Activated CD8-positive, alpha-beta memory T cell treated with anti-CD3 and anti-CD28 coated beads, Interleukin-2, amount 10 ng/mL, durations not matched to agents 7 days and 5 days (primary cell): ENCODE results near the gene HPCAL4. TPM values are rescaled to one million over a fixed set of nuclear protein-coding genes. Genes with fewer than 3 reads are reported as not detected.

Experiments
- ATAC-seq: fragments of 150-1000 bp; cut with Tn5 transposase; one replicate; pipeline ENCODE4 v1.10.0; 2021; ENCODE audit warnings: moderate library complexity
- CTCF ChIA-PET: fragments of 350-600 bp; sonication (Branson Sonifier 250); formaldehyde crosslinking; loops from one replicate; lab custom pipeline; 2021; ENCODE audit warnings: antibody characterized with exemption; lab: Charles Lee
- DNase-seq: peaks from one replicate; pipeline ENCODE4 v3.0.0-alpha.2; 2020
- H3K27ac Mint-ChIP-seq: one replicate; pipeline ENCODE4 v1.8.0; 2021; ENCODE audit warnings: mild to moderate bottlenecking, mixed read lengths
- H3K27me3 Mint-ChIP-seq: one replicate; pipeline ENCODE4 v1.8.0; 2021; ENCODE audit warnings: mixed read lengths
- H3K36me3 Mint-ChIP-seq: one replicate; pipeline ENCODE4 v1.8.0; 2021; ENCODE audit warnings: mild to moderate bottlenecking, mixed read lengths
- H3K4me1 Mint-ChIP-seq: one replicate; pipeline ENCODE4 v1.8.0; 2021; ENCODE audit warnings: mixed read lengths
- H3K4me3 Mint-ChIP-seq: one replicate; pipeline ENCODE4 v1.8.0; 2021; ENCODE audit warnings: mild to moderate bottlenecking, moderate library complexity, mixed read lengths
- H3K9me3 Mint-ChIP-seq: one replicate; pipeline ENCODE4 v1.8.0; 2022; ENCODE audit warnings: low read depth, mixed read lengths
- total RNA-seq, 2 experiments: library from RNA; stranded (reverse); gene quantifications; one replicate each; pipeline ENCODE4 v1.2.3, GENCODE V29; 2021

The HPCAL4 gene
- total RNA-seq, 2 experiments from 2014 or later: 0.18 to 0.30 TPM

DNA sequence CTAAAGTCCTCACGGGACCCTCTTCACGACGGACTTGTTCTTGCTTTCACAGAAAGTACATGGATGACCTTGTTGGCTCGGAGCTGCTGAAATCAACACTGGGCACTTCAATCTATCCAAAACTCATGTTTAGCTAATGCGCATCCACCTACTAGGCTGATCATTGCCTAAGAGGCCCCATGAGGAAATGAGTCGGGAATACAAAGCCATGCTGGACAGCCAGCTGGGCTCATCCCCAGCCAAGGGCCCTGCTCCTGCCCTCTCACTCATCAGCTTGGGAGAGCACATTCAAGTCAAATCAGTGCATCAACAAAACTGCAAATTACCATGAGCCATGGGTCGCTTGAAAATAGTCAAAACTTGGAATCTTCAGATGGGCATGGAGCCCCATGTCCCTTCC is 36.9 kb downstream of the HPCAL4 start:
- CTCF ChIA-PET: interaction anchor here (0.7 to 12.3 kb wide), 10 partner anchors 8 to 319 kb away, joined by 3 to 264 read pairs (median 4); partner anchors contain the start of gene NT5C1A
- H3K9me3 Mint-ChIP-seq: no peaks in the 10 kb centered on the region
- peaks cover 12% of the 10 kb centered on the region for H3K4me1 Mint-ChIP-seq
- H3K4me3 Mint-ChIP-seq: no peak overlapping the region
- H3K27ac Mint-ChIP-seq: no peak overlapping the region
- no peak for ATAC-seq
- peaks cover 5% of the 10 kb centered on the region for H3K27me3 Mint-ChIP-seq
- DNase-seq: no peak
- H3K36me3 Mint-ChIP-seq: no peaks in the 10 kb centered on the region

DNA sequence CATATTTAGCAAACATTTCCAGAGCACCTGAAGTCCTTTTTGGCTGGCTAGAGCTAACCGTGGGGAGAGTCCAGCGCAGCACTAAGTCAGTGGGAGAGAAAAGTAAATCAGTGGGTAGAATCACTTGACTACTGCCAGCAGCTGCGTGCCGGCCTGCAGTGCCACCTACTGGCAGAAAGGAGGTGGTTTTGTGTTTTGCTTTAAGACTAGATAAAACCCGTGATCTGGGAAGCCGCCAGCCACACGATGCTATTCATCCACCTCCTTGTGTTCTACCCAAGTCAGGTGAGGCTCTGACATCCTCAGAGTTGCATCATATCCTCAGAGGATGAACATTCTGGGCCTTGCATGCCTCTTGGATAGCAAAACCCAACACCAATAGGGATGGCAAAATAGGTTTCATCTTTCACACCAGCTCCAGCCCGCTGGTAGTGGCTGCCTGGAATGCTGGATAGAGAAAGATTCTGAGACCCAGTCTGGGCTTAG is 37.6 kb downstream of the HPCAL4 start:
- peaks cover 5% of the 10 kb centered on the region for H3K27me3 Mint-ChIP-seq
- ATAC-seq: peak; percentile 80
- H3K4me1 Mint-ChIP-seq: peaks cover 12% of the 10 kb centered on the region
- peak; percentile 85 for DNase-seq
- no peaks in the 10 kb centered on the region for H3K36me3 Mint-ChIP-seq
- no peak overlapping the region for H3K4me3 Mint-ChIP-seq
- no peak overlapping the region for H3K27ac Mint-ChIP-seq
- H3K9me3 Mint-ChIP-seq: no peaks in the 10 kb centered on the region
- CTCF ChIA-PET: interaction anchor here (0.6 to 12.3 kb wide), 16 partner anchors 9 to 320 kb away, joined by 3 to 264 read pairs (median 4); partner anchors contain the start of genes HEYL and NT5C1A

DNA sequence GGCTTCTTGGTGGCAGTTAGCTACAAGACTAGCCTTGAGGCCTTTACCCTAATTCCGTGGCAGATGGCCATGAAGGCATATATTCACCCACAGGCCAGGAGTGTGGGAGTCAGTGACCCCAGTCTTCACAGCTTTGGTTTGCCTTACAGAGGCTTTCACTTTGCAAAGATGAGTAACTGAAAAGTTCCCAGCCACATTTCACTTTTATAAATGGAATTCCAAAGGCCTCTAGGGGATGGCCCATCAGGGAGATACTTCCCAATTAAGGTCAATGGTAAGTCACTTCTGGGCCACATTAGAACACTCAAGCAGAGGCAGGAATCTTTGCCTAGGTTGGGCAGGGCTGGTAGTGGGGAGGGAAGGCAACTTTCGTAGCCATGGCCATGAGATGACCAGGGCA is 38.7 kb downstream of the HPCAL4 start:
- Mint-ChIP-seq H3K4me1 (peaks cover 8% of the 10 kb centered on the region), H3K27ac (no peak overlapping the region), H3K4me3 (no peak overlapping the region), H3K27me3 (peaks cover 5% of the 10 kb centered on the region), H3K9me3 (no peaks in the 10 kb centered on the region), H3K36me3 (no peaks in the 10 kb centered on the region)
- CTCF ChIA-PET: interaction anchor here (0.7 to 12.3 kb wide), 7 partner anchors 12 to 86 kb away, joined by 3 to 264 read pairs (median 5); partner anchors contain the start of genes HEYL, NT5C1A and PPIE
- no peak for DNase-seq
- ATAC-seq: no peak

DNA sequence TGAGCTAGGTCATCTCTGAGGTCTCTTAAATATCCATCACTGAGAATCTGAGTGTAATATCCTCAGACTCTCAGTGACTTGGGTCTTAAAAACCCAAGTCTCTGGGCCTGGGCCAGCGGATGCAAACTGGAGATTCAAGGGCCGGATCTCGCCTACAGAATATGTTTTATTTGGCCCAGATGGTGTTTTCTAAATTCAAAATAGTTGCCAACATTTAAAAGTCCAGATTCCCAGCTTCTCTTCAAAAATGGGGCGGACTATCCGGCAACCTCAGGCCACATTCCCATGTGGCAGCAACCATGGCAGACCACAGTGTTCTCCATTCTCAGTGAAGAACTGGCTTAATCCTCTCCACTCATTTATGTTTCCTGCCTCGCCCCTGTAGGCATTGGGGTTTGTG is 39.1 kb downstream of the HPCAL4 start:
- H3K9me3 Mint-ChIP-seq: no peaks in the 10 kb centered on the region
- peaks cover 8% of the 10 kb centered on the region for H3K4me1 Mint-ChIP-seq
- H3K4me3 Mint-ChIP-seq: no peak overlapping the region
- ATAC-seq (no peak), DNase-seq (no peak)
- no peaks in the 10 kb centered on the region for H3K36me3 Mint-ChIP-seq
- CTCF ChIA-PET: interaction anchor here (0.7 to 12.3 kb wide), 6 partner anchors 12 to 87 kb away, joined by 3 to 264 read pairs (median 8); partner anchors contain the start of genes HEYL, NT5C1A and PPIE
- peaks cover 5% of the 10 kb centered on the region for H3K27me3 Mint-ChIP-seq
- no peak overlapping the region for H3K27ac Mint-ChIP-seq

DNA sequence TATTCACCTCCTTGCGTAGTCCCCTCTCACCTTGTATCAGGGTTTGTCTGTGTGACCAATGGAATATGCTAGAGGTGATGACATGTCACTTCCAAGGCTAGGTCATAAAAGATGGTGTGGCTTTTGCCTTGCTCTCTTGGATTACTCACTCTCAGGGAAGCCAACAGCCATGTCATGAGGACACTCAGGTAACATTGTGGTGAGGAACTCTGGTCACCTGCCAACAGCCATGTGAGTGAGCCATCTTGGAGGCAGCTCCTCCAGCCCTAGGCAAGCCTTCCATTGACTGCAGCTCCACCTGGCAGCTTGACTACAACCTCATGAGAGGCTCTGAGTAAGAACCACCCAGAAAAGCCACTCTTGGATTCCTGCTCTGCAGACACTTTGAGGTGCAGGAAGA is 40.8 kb downstream of the HPCAL4 start:
- DNase-seq: no peak
- no peak overlapping the region for H3K4me3 Mint-ChIP-seq
- peaks cover 8% of the 10 kb centered on the region for H3K4me1 Mint-ChIP-seq
- no peaks in the 10 kb centered on the region for H3K9me3 Mint-ChIP-seq
- H3K27ac Mint-ChIP-seq: no peak overlapping the region
- H3K36me3 Mint-ChIP-seq: no peaks in the 10 kb centered on the region
- ATAC-seq: no peak
- peaks cover 5% of the 10 kb centered on the region for H3K27me3 Mint-ChIP-seq
- CTCF ChIA-PET: interaction anchor here (12.3 kb wide), 1 partner anchor 43 kb away, joined by 264 read pairs; no protein-coding TSS in a partner anchor

DNA sequence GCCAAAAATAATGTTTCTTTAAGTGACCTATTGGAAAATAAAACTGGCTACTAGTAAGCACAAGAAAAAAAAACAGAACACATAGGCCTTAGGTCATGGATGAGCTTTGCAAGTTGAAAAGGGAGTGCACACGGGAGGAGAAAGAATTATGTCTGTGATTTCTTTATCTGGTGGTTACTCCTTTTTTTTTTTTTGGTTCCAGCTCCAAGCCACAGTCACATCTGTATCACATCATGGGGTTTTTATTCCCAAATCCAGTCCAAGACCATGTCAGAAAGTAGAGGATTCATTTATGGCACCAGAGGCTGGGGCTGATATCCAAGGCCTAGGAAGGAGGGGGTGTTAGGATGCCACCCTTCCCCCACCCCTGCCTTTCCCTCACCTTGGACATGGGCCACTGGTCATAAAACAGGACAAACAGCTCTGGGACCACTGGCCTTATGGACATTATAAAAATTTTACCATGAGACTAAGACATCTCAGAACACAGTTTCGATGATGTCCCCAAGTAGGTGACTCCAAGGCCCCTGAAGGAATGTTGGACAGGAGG is 41.5 kb downstream of the HPCAL4 start:
- Mint-ChIP-seq H3K27me3 (peaks cover 5% of the 10 kb centered on the region), H3K4me3 (no peak overlapping the region), H3K4me1 (peaks cover 8% of the 10 kb centered on the region), H3K27ac (no peak overlapping the region), H3K9me3 (no peaks in the 10 kb centered on the region), H3K36me3 (no peaks in the 10 kb centered on the region)
- DNase-seq (no peak), ATAC-seq (no peak)
- CTCF ChIA-PET: interaction anchor here (3.7 to 12.3 kb wide), 2 partner anchors 9 to 42 kb away, joined by 32 to 264 read pairs; no protein-coding TSS in a partner anchor

DNA sequence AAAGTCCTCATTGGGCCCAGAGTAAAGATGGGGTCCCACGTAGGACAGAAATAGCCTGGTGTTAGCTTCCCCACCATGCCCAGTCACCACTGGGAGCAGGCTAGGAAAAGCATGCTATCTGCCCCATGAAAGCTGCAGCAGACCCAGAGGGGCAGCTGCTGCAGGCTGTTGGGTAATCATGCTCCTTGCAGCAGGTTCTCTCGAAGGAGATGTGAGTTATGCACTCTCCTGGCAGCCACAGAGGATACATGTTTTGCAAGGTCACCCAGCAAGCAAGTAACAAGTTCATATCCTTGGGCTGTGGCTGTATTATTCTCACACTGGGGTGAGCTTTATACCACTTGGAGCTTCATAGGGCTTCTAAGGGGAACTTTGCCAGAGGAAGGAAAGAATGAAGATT is 42.7 kb downstream of the HPCAL4 start:
- no peak overlapping the region for H3K27ac Mint-ChIP-seq

DNA sequence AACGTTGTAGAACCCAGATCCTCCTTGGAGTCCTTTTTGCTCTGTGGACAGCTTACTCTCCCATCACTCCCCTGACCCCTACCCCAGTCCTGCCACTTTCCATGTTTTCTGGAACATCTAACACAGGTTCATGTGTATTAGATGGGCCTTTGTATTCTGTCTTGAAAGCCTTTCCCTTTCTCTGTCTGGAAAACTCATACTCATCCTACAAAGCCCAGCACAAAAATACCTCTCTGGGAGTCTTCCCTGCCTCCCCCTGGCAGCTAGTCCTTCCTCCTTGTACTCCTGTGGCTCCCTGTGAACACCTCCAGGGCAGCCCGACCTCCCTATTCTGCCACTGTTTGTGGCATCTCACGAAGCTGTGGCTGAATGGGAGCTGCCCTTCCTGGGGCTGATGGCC is 44.0 kb downstream of the HPCAL4 start:
- Mint-ChIP-seq H3K27ac (no peak overlapping the region), H3K27me3 (peaks cover 10% of the 10 kb centered on the region), H3K4me1 (no peaks in the 10 kb centered on the region), H3K36me3 (no peaks in the 10 kb centered on the region), H3K9me3 (no peaks in the 10 kb centered on the region), H3K4me3 (no peak overlapping the region)
- CTCF ChIA-PET: interaction anchor here (1.2 to 3.7 kb wide), 5 partner anchors 11 to 41 kb away, joined by 3 to 32 read pairs (median 4); no protein-coding TSS in a partner anchor
- no peak for DNase-seq
- ATAC-seq: no peak

More for the DNA sequence above, 42.7 kb downstream of the HPCAL4 start:
- Mint-ChIP-seq H3K4me1 (peaks cover 3% of the 10 kb centered on the region), H3K36me3 (no peaks in the 10 kb centered on the region), H3K27me3 (peaks cover 4% of the 10 kb centered on the region), H3K9me3 (no peaks in the 10 kb centered on the region), H3K4me3 (no peak overlapping the region)
- ATAC-seq (no peak), DNase-seq (no peak)
- CTCF ChIA-PET: interaction anchor here (1.3 to 3.7 kb wide), 4 partner anchors 10 to 42 kb away, joined by 3 to 32 read pairs (median 8); no protein-coding TSS in a partner anchor

DNA sequence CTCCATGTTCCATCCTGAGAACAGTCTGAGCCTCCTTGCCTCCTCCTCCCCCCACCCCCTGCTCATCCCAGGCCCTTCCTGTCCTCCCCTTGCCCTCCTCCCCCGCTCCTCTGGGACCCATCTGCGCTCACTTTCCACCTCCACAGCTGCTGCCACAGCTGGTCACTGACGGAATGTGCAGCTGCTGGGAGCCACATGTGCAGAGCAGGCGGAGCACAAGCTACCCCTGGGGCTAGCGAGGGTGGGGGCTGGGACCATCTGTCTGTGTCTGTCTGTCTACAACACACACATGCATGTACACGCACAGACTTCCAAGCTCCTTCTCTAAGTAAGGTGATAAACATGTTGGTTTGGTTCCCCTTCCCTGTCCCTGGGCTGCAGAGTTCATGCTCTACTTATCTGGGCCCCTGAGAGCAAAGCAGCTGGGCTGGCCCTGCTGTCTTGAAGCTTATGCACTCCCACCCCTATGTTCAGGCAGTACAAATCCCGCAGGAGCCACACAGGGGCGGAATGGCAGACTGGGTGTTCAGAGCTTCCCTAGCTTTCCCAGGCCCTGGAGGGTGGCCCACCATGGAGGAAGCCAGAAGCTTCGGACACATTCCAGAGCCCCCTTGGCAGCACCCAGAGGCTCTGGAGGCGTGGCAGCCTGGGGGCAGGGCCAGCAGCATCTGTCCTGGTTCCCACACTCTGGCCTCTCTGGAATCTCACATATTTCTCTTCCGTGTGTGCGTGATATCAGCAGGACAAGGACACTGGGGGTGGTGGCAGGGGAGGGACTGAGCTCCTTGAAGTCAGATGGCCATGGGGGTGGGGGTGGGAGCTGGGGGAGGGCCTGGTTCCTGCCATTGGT is 44.8 kb downstream of the HPCAL4 start:
- DNase-seq: no peak
- CTCF ChIA-PET: interaction anchor here (1.2 to 3.7 kb wide), 4 partner anchors 12 to 40 kb away, joined by 3 to 32 read pairs (median 8); no protein-coding TSS in a partner anchor
- no peak overlapping the region for H3K4me3 Mint-ChIP-seq
- no peaks in the 10 kb centered on the region for H3K9me3 Mint-ChIP-seq
- no peaks in the 10 kb centered on the region for H3K36me3 Mint-ChIP-seq
- no peak for ATAC-seq
- H3K4me1 Mint-ChIP-seq: no peaks in the 10 kb centered on the region
- peaks cover 10% of the 10 kb centered on the region for H3K27me3 Mint-ChIP-seq
- H3K27ac Mint-ChIP-seq: no peak overlapping the region

DNA sequence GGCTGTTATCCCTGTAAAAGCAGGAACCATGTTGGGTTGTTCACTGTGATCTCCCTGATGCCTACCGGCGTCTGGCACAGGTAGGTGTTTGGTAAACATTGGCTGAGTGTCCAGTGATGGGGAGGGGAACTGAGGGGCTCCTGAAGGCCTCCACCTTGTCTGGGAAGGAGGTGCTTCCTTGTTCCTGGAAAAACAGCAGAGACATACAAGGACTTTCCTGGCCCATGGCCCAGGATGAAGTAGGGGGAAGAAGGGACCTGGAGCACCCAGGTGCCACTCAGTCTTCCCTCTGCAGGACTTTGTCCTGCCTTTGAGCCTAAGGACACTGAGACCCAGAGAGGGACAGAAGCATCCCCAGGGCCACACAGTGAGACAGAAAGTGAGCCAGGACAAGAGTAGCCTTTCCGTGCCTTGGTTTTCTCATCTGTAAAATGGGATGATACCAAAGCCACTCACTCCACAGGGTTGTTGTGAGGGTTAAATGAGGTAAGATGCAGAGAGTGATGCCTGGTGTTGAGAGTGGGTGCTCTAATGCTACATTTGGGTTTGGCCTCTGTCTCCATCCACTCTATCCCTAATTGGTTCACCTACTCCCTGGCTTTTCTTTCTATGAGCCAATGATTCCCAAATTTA is 45.7 kb downstream of the HPCAL4 start:
- no peak for ATAC-seq
- DNase-seq: no peak
- H3K36me3 Mint-ChIP-seq: no peaks in the 10 kb centered on the region
- H3K4me3 Mint-ChIP-seq: no peak overlapping the region
- no peaks in the 10 kb centered on the region for H3K9me3 Mint-ChIP-seq
- H3K27me3 Mint-ChIP-seq: peaks cover 18% of the 10 kb centered on the region
- CTCF ChIA-PET: interaction anchor here (1.8 kb wide), 1 partner anchor 15 kb away, joined by 3 read pairs; no protein-coding TSS in a partner anchor
- H3K4me1 Mint-ChIP-seq: no peaks in the 10 kb centered on the region
- no peak overlapping the region for H3K27ac Mint-ChIP-seq

DNA sequence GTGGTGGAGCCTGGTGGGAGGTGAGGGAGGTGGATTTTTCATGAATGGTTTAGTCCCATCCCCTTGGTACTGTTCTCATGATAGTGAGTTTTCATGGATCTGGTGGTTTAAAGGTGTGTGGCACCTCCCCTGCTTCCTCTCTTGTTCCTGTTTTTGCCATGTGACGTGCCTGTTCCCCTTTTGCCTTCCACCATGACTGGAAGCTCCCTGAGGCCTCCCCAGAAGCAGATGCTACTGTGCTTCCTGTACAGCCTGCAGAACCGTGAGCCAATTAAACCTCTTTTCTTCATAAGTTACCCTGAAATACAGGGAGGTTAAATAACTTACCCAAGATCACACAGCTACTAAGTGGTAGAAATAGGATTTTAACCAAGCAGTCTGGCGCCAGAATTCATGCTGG is 47.5 kb downstream of the HPCAL4 start:
- Mint-ChIP-seq H3K4me3 (no peak overlapping the region), H3K9me3 (no peaks in the 10 kb centered on the region), H3K36me3 (no peaks in the 10 kb centered on the region), H3K4me1 (no peaks in the 10 kb centered on the region), H3K27me3 (peaks cover 25% of the 10 kb centered on the region), H3K27ac (no peak overlapping the region)
- DNase-seq (no peak), ATAC-seq (no peak)
- CTCF ChIA-PET: interaction anchor here (1.5 kb wide), 1 partner anchor 10 kb away, joined by 3 read pairs; no protein-coding TSS in a partner anchor

DNA sequence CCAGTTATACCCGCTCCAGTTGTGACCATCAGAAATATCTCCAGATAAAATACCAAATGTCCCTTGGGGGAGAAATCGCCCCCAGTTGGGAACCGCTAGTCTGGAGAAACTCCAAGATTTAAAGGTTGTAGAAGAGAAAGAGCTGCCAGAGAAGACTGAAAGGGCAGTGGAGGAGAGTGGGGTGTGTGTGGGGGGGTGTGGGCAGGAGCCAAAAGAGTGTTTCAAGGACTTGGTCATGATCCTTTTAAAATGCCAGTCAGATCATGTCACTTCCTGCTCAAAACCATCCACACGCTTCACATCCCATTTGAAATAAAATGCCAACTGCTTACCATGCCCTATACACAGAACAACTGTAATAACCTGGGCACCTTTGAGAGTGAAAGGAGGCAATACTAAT is 48.4 kb downstream of the HPCAL4 start:
- DNase-seq (no peak), ATAC-seq (no peak)
- Mint-ChIP-seq H3K9me3 (no peaks in the 10 kb centered on the region), H3K27ac (no peak overlapping the region), H3K36me3 (no peaks in the 10 kb centered on the region), H3K4me3 (no peak overlapping the region), H3K27me3 (peaks cover 34% of the 10 kb centered on the region), H3K4me1 (no peaks in the 10 kb centered on the region)
- CTCF ChIA-PET: interaction anchor here (0.7 to 2.0 kb wide), 3 partner anchors 9 to 65 kb away, joined by 3 to 4 read pairs (median 4); partner anchors contain the start of gene PABPC4
